Measurements from ENCODE around the gene SERBP1.

SERBP1 gene

GRCh38 chr1:67359592-67359991 is 70.6 kb downstream of the SERBP1 start:
- DNase-seq = no peak

Data from NCI-H446 (cell line).